Ovary (tissue), 3 donors: Measurements from ENCODE around the gene SLC25A38.

Source experiments
- CTCF ChIP-seq, 3 donors: fragments of 450-650 bp in 2 of 3; fragments of 200-600 bp in 1 of 3; IDR thresholded peaks; one replicate each; pipeline versions ENCODE4 v1.5.1 to v1.8.0; 2016 to 2022; ENCODE audit warnings: antibody characterized with exemption in 3 of 3, mild to moderate bottlenecking in 1 of 3
- POLR2A ChIP-seq: fragments of 450-650 bp; IDR thresholded peaks from one replicate; pipeline ENCODE4 v1.6.1; 2017; ENCODE audit warnings: antibody characterized with exemption, mild to moderate bottlenecking, moderate library complexity
- donor health status: DM: no; HTN: no; CAD: no.

- TF ChIP-seq POLR2A, result no peak
- TF ChIP-seq CTCF (IDR thresholded peaks at IDR 0.05), result no peak
These were observed 60.4 kb downstream of the SLC25A38 start for GRCh38 chr3:39443530-39443929.
